HepG2 (cell line): Measurements from ENCODE around the gene TSPAN9. TPM values are rescaled to one million over a fixed set of nuclear protein-coding genes. Genes with fewer than 3 reads are reported as not detected.

Source experiments
- KIAA2018 ChIP-seq: sonication (generic); formaldehyde crosslinking; IDR thresholded peaks from 2 replicates; pipeline ENCODE4 v1.5.0; 2020; ENCODE audit warnings: mild to moderate bottlenecking, missing genetic modification reagents, borderline replicate concordance
- STAG1 ChIP-seq: sonication (generic); formaldehyde crosslinking; IDR thresholded peaks from 2 replicates; pipeline ENCODE4 v1.4.0; 2020; ENCODE audit warnings: missing genetic modification reagents
- ZSCAN31 ChIP-seq: sonication (generic); formaldehyde crosslinking; IDR thresholded peaks from 2 replicates; pipeline ENCODE4 v1.5.0; 2020; ENCODE audit warnings: low read depth, mild to moderate bottlenecking, missing genetic modification reagents
- polyA plus RNA-seq, 8 experiments: library from polyadenylated mRNA; depleted of rRNA in 3 of 8; stranded (reverse) in 7 of 8; unstranded in 1 of 8; fragments of >200 nt; fragmentation: Illumina TruSeq in 4 of 8; extraction: Trizol in 4 of 8; gene quantifications; 2 replicates each; pipeline versions ENCODE4 v1.2.1 to v1.2.3, GENCODE V29; 2011 to 2016; ENCODE audit warnings: low read depth in 4 of 8, missing spikeins in 1 of 8, mixed read lengths in 1 of 8; ENCODE audit not compliant: insufficient read depth in 1 of 8
- total RNA-seq, 5 experiments: library from RNA; depleted of rRNA; stranded (reverse); fragments of >200 nt; fragmentation: Illumina TruSeq; extraction: Trizol; gene quantifications; 2 replicates each; pipeline ENCODE4 v1.2.3, GENCODE V29; 2016; ENCODE audit warnings: low read depth in 1 of 5

TSPAN9 gene
- total and polyA plus RNA-seq, 2 of the 13 experiments (the other 11 are each of a cell fraction or from before 2014, with no cell fraction given), result 18.1 to 42.3 TPM

- TF ChIP-seq KIAA2018 (CRISPR knock-in tag) (no peak), STAG1 (CRISPR knock-in tag) (peak; percentile 91), ZSCAN31 (CRISPR knock-in tag) (no peak)
These were observed 58.6 kb downstream of the TSPAN9 start (continued) for GRCh38 chr12:3135522-3136461.
